HUES6 (cell line): Measurements from ENCODE around the gene TNFRSF11A.

Experiments
- H3K27ac ChIP-seq: 2 replicates; pipeline ENCODE4 v1.7.0; 2013; ENCODE audit warnings: low read depth, mild to moderate bottlenecking, low read length, inconsistent platforms
- H3K27me3 ChIP-seq: 2 replicates; pipeline ENCODE4 v1.6.1; 2013; ENCODE audit warnings: low read length; ENCODE audit not compliant: control insufficient read depth, insufficient read depth
- H3K36me3 ChIP-seq: 2 replicates; pipeline ENCODE4 v1.6.1; 2013; ENCODE audit warnings: low read length; ENCODE audit not compliant: control insufficient read depth, insufficient read depth
- H3K4me1 ChIP-seq: 2 replicates; pipeline ENCODE4 v1.6.1; 2013; ENCODE audit warnings: low read length; ENCODE audit not compliant: control insufficient read depth, insufficient read depth
- H3K4me3 ChIP-seq: 2 replicates; pipeline ENCODE4 v1.5.1; 2013; ENCODE audit warnings: low read depth, low read length
- H3K9ac ChIP-seq: one replicate; pipeline ENCODE4 v1.6.1; 2013; ENCODE audit warnings: mild to moderate bottlenecking, low read length
- H3K9me3 ChIP-seq: 2 replicates; pipeline ENCODE4 v1.6.1; 2013; ENCODE audit warnings: low read depth, low read length; ENCODE audit not compliant: control insufficient read depth, insufficient read depth

The TNFRSF11A gene

DNA sequence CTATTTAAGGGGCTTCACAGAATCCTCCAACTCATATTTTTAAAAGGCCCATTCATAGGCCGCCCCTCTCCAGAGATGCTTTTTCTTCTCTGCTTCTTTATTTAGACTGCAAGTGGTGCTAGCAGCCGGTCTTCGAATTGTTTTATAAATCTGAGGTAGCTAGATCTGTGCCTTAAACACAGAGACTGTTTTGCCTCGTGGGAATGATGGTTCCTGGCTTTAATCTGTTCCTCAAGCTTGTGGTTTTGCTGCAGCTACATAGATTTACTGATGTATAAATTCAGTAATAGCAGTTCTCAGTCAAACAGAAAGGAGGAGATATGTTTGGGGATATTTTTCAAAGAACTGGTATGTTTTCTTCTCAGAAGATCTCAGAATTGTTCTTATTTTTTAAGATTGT is 45.3 kb downstream of the TNFRSF11A start:
- Histone ChIP-seq H3K4me1 (peaks cover 25% of the 10 kb centered on the region), H3K27ac (no peak overlapping the region), H3K4me3 (no peak overlapping the region), H3K27me3 (no peaks in the 10 kb centered on the region), H3K9me3 (no peaks in the 10 kb centered on the region), H3K9ac (no peak overlapping the region), H3K36me3 (no peaks in the 10 kb centered on the region; the same call in 1 of the 2 replicates)

DNA sequence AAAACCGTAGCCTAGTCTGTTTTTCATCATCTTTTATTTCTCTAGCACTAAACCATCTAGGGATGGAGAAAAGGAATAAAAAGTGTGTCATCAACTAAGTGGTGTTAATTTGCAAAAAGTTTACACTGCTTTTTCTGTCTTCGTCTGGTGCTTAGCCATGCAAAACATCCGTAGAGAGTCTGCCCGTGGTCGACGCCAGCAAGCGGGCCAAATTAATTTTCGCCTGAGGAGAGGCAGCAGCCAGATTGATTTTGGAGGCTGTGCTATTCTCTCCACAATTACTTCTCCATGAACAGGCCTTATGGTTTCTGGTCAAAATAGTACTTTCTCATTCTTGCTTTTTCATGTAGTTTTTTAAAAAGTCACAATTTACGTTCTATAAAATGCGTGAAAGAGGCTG is 46.3 kb downstream of the TNFRSF11A start:
- Histone ChIP-seq H3K27me3 (no peaks in the 10 kb centered on the region), H3K27ac (peak overlapping the region; percentile 19; the same call in 1 of the 2 replicates), H3K9me3 (no peaks in the 10 kb centered on the region), H3K4me1 (peaks cover 24% of the 10 kb centered on the region), H3K4me3 (no peak overlapping the region), H3K9ac (no peak overlapping the region), H3K36me3 (no peaks in the 10 kb centered on the region; the same call in 1 of the 2 replicates)

DNA sequence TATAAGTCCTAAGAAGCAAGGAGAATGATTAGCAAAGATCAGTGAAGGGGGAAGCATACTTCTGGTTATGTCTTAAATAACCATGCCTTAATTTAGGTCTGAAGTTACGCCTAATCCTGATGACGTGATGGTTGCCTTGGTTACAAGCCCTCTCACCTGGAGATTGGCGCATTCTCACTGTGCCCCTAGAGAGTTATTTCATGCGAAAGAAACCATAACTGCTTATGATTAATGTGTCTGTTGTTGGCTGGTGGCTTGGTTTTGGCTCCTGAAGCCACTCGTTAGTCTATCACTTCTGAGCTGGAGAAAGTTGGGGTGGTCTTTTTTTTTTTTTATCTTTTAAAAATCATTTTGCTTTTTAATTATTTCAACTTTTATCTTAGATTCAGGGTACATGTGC is 47.0 kb downstream of the TNFRSF11A start:
- H3K36me3 ChIP-seq = no peaks in the 10 kb centered on the region; the same call in 1 of the 2 replicates
- no peak overlapping the region for H3K4me3 ChIP-seq
- no peak overlapping the region for H3K9ac ChIP-seq
- H3K27ac ChIP-seq = no peak overlapping the region
- H3K27me3 ChIP-seq = no peaks in the 10 kb centered on the region
- H3K4me1 ChIP-seq = peaks cover 17% of the 10 kb centered on the region
- no peaks in the 10 kb centered on the region for H3K9me3 ChIP-seq

DNA sequence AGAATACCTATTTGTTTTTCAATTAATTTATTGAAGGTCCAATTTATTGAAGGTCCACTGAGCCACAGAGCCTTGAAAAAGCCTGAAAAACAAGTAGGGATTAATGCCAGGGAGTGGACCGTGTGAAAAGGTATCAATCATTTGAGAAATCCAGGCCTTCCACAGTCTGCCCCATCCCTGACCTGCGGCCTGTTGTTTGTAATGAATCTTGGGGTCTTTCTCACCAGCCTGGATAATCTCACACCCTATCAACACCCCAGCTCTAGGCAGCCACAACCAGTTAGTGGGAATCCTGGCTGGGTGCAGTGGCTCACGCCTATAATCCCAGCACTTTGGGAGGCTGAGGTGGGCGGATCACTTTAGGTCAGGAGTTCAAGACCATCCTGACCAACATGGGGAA is 47.8 kb downstream of the TNFRSF11A start:
- Histone ChIP-seq H3K36me3 (no peaks in the 10 kb centered on the region; the same call in 1 of the 2 replicates), H3K4me3 (no peak overlapping the region), H3K27me3 (no peaks in the 10 kb centered on the region), H3K27ac (no peak overlapping the region), H3K4me1 (peaks cover 15% of the 10 kb centered on the region), H3K9ac (no peak overlapping the region), H3K9me3 (no peaks in the 10 kb centered on the region)

DNA sequence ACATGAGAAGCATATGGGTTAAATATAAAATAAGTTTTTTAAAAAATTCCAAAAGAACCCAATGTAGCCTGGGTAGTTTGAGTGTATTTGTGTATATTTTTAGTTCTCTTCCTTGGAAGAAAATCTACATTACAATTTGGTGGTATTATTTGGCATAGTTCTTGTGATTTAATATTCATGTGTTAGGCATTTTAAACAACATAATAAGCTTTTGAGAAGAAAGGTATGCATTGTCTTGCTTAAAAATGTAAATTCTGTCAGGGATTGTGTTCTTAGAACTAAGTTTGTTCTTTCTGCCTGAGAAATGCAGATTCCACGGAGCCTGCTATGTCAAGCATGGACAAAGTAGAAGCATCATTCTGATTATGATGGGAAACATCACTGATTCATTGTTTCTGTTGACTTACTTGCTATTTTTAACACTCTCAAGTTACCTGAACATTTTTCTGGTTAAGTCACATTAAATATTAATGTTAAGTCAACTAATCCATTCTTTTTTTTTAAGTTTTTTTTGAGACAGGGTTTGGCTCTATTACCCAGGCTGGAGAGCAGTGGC is 49.4 kb downstream of the TNFRSF11A start:
- no peaks in the 10 kb centered on the region for H3K27me3 ChIP-seq
- H3K9ac ChIP-seq = no peak overlapping the region
- H3K4me3 ChIP-seq = no peak overlapping the region
- H3K9me3 ChIP-seq = no peaks in the 10 kb centered on the region
- peaks cover 15% of the 10 kb centered on the region for H3K4me1 ChIP-seq
- 0 out of 2 replicates have a peak overlapping the region, but pooled peaks have one; percentile 19 for H3K27ac ChIP-seq
- H3K36me3 ChIP-seq = no peaks in the 10 kb centered on the region

DNA sequence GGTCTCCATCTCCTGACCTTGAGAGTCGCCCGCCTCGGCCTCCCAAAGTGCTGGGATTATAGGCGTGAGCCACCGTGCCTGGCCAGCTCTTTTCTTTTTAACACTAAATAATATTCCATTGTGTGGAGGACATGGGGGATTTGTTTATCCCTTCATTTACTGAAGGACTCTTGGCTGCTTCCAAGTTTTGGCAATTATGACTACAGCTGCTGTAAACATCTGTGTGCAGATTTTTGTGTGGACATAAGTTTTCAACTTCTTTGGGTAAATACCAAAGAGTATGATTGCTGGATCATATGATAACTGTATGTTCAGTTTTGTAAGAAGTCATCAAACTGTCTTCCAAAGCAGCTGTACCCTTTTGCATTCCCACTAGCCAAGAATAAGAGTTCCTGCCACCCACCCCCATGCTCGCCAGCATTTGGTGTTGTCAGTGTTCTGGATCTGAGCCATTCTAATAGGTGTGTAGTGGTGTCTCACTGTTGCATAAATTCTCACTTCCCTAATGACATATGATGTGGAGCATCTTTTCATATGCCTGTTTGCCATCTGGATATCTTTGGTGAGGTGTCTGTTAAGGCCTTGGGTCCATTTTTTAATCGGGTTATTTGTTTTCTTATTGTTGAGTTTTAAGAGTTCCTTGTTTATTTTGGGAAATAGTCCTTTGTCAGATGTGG is 52.2 kb downstream of the TNFRSF11A start:
- peaks cover 15% of the 10 kb centered on the region for H3K4me1 ChIP-seq
- no peaks in the 10 kb centered on the region for H3K9me3 ChIP-seq
- H3K27ac ChIP-seq = no peak overlapping the region
- no peak overlapping the region for H3K9ac ChIP-seq
- no peaks in the 10 kb centered on the region for H3K36me3 ChIP-seq
- H3K27me3 ChIP-seq = no peaks in the 10 kb centered on the region
- H3K4me3 ChIP-seq = no peak overlapping the region

DNA sequence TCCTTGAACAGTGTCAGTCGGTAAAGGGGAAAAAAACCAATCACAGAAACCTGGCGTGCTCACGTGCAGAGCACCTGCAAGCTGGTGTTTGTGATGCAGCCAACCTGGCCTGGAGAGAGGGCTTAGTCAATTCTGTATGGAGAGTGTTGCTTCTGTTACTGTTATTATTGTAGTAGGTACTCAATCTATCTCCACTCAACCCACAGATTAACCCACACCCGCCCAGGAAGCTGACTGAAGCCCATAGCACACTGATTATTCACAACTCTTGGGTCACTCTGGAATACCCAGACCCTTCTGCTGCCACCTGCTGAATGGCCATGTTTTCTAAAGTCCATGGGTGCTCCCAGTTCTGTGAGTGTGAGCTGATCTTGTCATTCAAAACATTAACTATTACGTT is 53.9 kb downstream of the TNFRSF11A start:
- H3K36me3 ChIP-seq = no peaks in the 10 kb centered on the region
- H3K4me3 ChIP-seq = no peak overlapping the region
- peaks cover 11% of the 10 kb centered on the region for H3K4me1 ChIP-seq

DNA sequence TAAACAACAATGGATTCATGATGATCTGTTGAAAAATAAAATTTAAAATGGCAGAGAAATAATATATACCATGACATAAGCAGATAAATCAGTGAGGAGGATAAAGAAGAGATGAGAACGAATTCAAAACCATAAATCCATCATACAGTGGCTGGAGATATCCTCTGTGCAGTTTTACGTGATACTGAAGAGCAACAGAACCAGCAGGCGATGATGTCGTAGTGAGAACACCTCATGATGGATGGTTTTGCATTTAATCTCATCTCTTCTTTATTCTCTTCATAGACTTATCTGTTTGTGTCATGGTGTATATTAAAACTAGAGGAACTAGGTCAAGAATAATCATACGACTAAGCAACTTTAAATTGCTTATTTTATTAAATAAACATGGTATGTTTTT is 56.3 kb downstream of the TNFRSF11A start:
- Histone ChIP-seq H3K4me3 (no peak overlapping the region), H3K27ac (no peak overlapping the region), H3K9ac (no peak overlapping the region), H3K36me3 (no peaks in the 10 kb centered on the region), H3K4me1 (peaks cover 16% of the 10 kb centered on the region), H3K27me3 (no peaks in the 10 kb centered on the region; the same call in 1 of the 2 replicates), H3K9me3 (no peaks in the 10 kb centered on the region)

More for the DNA sequence above, 53.9 kb downstream of the TNFRSF11A start:
- no peak overlapping the region for H3K9ac ChIP-seq
- H3K27ac ChIP-seq = no peak overlapping the region
- no peaks in the 10 kb centered on the region; the same call in 1 of the 2 replicates for H3K27me3 ChIP-seq
- H3K9me3 ChIP-seq = no peaks in the 10 kb centered on the region

DNA sequence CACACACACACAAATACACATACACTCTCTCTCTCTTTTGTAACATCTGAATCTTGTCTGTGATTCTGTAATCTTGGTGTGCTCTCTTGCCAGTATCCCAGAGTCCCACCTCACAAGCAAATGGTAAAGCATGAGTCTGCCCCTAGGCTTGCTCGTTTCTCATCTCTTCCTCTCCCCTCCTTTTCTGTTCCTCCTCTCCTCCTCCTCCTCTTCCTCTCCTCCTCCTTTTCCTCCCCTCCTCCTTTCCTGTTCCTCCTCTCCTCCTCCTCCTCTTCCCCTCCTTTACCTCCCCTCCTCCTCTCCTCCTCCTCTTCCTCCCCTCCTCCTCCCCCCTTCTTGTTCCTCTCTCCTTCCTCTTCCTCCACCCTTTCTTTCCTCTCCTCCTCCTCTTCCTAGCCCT is 59.0 kb downstream of the TNFRSF11A start:
- Histone ChIP-seq H3K36me3 (no peaks in the 10 kb centered on the region), H3K4me1 (peaks cover 16% of the 10 kb centered on the region), H3K9me3 (no peaks in the 10 kb centered on the region), H3K9ac (no peak overlapping the region), H3K4me3 (peak overlapping the region; percentile 62), H3K27me3 (no peaks in the 10 kb centered on the region; the same call in 1 of the 2 replicates), H3K27ac (no peak overlapping the region)

DNA sequence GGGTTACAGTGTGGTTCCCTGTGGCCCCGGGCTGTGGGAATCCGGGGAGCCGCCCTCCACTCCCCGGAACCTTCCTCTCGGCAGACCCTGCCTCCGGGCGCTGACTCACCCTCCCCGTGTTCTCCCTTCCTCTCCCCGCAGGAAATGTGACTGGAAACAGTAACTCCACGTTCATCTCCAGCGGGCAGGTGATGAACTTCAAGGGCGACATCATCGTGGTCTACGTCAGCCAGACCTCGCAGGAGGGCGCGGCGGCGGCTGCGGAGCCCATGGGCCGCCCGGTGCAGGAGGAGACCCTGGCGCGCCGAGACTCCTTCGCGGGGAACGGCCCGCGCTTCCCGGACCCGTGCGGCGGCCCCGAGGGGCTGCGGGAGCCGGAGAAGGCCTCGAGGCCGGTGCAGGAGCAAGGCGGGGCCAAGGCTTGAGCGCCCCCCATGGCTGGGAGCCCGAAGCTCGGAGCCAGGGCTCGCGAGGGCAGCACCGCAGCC is 59.5 kb downstream of the TNFRSF11A start:
- Histone ChIP-seq H3K4me1 (peaks cover 16% of the 10 kb centered on the region), H3K27me3 (no peaks in the 10 kb centered on the region; the same call in 1 of the 2 replicates), H3K4me3 (peak overlapping the region; percentile 62), H3K36me3 (no peaks in the 10 kb centered on the region), H3K27ac (no peak overlapping the region), H3K9me3 (no peaks in the 10 kb centered on the region), H3K9ac (peak overlapping the region; percentile 60)

DNA sequence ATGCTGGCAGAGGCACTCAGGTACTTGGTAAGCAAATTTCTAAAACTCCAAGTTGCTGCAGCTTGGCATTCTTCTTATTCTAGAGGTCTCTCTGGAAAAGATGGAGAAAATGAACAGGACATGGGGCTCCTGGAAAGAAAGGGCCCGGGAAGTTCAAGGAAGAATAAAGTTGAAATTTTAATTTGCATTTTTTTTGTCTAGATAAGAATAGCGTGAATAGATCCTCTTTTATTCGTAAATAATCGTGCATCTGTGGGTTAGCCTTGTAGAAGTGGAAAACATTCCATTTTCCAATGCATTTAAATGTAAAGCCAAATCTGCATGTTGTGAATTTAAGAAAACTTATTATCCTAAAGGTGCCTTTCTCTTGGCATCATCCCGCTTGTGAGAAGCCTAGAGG is 61.0 kb downstream of the TNFRSF11A start:
- H3K27ac ChIP-seq = no peak overlapping the region
- no peaks in the 10 kb centered on the region for H3K36me3 ChIP-seq
- H3K4me1 ChIP-seq = peaks cover 16% of the 10 kb centered on the region
- no peak overlapping the region for H3K9ac ChIP-seq
- no peak overlapping the region for H3K4me3 ChIP-seq
- H3K27me3 ChIP-seq = no peaks in the 10 kb centered on the region; the same call in 1 of the 2 replicates
- H3K9me3 ChIP-seq = peaks cover 3% of the 10 kb centered on the region; the same call in 1 of the 2 replicates
